GM21367 (cell line): ENCODE measurements around the gene ZMYM4.

Experiments used
- ATAC-seq: cut with Tn5 transposase; IDR thresholded peaks from one replicate; pipeline ENCODE4 v1.9.1; 2021; ENCODE audit not compliant: unreplicated experiment

ZMYM4 gene

DNA sequence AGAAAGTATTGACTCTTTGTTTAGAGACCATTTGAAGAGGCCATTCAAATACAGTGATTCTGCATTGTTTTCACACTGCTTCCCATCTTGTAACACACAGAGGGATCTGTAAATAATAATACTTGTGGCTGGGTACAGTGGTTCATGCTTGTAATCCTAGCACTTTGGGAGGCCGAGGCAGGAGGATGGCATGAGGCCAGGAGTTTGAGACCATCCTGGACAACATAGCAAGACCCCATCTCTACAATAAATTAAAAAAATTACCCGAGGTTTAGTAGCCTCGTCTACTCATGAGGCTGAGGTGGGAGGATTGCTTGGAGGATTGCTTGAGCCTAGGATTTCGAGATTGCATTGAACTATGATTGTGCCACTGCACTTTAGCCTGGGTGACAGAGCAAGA is 5.7 kb downstream of the ZMYM4 start:
- ATAC-seq: no peak

DNA sequence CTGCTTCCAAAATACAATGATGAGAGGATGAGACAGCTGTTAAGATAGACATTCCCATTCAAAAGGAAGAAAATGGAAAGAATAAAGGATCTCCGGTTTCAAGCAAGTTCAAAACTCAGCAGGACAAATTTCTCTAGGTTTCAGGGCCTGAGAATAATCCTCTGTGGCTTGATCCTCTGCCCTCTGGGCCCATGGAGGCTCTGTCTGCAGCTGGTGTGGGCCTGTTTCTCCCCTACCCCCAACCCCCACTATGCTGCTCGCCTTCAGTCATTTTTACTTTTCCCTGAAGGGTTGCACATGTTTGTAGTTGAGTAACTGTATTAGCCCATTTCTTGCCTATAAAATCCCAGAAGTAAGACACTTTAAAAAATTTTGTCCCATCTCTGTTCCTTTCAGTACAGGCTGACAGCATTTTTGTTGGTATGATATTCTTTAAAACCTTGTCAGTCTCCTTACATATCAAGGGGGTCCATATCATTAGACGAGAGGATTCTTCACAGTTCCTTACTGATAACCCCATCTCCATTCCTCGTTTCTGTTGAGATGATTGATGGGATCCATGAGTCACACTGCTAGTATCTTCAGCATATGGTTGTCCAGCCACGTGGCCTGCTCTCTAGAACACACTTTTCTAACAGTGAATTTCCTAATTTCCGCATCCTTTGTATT is 10.5 kb downstream of the ZMYM4 start:
- no peak for ATAC-seq

DNA sequence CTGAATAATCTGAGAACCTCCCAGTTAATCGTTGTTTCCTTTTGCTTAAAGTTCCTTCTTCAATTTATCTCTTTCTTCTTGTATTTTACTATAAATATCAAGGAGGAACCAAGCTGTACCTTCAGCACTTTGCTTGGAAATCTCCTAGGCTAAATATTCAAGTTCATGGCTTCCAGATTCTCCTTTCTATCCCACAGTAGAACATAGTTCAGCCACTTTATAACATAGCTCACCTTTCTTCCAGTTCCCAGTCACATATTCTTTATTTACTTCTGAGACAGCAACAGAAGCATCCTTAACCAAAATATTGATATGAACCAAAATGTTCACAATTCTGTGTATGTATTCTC is 11.0 kb downstream of the ZMYM4 start:
- no peak for ATAC-seq

DNA sequence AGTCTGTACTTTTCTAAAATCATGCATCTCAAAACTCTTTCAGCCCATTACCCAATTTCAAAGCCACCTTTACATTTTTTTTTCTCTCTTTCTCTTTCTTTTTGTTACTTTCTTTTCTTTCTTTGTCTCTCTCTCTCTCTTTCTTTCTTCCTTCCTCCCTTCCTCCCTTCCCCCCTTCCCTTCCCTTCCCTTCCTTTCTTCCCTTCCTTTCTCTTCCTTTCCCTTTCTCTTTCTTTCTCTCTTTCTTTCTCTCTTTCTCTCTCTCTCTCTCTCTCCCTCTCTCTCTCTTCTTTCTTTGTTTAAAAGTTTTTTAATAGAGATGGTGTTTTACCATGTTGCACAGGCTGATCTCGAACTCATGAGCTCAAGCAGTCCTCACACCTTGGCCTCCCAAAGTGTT is 11.5 kb downstream of the ZMYM4 start:
- no peak for ATAC-seq

DNA sequence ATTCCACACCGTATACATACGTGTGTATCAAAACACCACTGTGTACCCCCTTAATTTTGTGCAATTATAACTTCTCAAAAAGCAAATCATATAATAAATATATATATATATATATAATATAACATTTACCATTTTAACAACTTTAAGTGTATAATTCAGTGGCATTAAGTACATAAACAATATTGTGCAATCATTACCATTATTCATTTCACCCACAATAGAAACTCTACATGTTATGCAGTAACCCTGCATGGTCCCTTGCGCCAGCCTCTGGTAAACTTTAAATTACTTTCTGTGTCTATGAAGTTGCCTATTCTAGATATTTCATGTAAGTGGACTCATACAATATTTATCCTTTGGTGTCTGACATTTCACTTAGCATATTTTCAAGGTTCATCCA is 13.1 kb downstream of the ZMYM4 start:
- no peak for ATAC-seq

DNA sequence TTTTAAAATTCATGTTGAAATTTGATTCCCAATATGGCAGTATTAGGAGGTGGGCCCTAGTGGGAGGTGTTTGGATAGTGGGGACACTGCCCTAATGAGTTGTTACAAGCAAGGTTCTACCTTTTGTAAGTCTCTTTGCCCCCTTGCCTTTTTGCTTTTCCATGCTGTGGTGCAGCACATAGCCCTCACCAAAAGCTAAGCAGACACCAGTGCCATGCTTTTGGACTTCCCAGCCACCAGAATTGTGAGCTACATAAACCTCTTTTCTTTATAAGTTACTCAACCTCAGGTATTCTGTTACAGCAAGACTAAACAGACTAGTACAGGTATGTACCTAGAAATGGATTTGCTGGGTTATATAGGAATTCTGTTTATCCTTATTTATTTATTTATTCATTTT is 13.7 kb downstream of the ZMYM4 start:
- ATAC-seq: no peak

DNA sequence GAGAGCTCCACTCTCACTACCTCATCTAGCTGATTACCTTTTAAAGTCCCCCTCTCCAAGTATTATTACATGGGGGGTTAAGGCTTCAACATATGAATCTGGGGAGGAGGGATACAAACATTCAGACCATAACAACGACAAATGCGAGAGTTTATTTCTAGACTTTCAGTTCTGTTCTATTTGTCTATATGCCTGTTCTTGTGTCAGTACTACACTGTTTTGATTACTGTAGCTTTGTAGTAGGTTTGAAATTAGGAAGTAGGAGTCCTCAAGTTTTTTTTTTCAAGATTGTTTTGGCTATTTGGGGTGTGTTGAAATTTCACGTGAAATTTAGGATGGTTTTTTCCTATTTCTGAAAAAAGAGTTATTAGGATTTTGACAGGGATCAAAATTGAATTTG is 16.3 kb downstream of the ZMYM4 start:
- no peak for ATAC-seq

DNA sequence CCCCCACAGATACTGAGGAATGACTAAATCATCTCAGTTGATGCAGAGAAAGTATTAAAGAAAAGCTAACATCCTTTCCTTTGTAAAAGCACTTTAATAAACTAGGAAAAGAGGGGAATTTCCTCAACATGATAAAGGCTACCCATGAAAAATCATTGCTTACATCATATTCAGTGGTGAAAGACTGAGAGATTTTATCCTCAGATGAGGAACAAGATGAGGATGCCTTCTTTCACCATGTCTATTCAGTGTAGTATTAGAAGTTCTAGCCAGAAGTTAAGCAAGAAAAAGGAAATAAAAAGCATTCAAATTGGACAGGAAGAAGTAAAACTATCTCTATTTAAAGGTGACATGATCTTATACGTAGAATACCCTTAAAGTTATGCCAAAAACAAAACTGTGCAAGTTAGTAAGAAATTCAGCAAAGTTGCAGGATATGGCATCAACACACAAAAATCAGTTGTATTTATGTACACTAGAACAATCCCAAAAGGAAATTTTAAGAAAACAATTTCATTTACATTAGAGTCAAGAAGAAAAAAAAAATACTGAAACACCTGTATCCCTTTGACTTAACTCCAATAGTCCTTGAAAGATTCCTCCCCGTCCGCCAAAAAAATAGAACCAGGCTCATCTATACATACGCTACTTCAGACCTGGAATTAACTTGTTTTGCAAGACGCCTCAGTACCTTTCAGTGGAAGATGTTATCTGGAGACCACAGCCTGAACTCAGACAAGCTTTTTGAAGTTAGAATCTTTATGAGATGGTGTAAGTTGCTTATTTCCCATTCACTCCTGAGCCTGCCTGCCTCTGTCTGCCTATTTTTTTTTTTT is 17.5 kb downstream of the ZMYM4 start:
- no peak for ATAC-seq

DNA sequence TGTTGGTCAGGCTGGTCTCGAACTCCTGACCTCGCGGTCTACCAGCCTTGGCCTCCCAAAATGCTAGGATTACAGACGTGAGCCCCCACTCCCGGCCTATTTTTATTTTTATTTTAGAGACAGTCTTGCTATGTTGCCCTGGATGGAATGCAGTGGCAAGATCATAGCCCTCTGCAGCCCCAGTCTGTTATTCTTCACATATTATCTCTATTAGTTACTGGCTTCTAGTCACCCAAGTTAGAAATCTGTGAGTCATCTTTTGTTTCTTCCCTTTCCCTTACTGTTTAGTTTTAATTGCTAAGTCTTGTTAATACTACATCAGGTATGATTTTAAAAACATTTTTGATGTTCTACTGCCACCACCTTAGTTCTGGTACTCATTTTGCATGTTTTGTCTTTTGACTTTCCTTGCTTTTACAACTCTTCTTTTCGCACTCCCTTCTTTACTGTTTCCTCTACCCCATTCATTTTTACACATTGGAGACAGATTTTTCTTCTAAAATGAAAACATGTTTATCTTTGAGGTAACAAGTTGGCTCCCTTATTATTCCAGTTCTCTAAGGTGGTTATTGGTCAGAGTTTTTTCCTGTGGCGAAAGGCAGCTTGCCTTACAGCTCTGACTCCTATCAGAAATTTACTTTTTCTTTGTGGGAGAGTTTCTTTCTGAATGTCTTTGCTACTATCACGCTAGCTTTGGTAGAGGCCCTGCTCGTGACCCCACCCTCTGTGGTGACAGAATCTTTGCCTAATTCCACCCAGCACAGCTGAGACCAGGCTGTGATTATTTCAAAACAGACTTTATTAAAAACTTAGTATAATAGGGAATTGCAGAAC is 19.5 kb downstream of the ZMYM4 start:
- no peak for ATAC-seq

DNA sequence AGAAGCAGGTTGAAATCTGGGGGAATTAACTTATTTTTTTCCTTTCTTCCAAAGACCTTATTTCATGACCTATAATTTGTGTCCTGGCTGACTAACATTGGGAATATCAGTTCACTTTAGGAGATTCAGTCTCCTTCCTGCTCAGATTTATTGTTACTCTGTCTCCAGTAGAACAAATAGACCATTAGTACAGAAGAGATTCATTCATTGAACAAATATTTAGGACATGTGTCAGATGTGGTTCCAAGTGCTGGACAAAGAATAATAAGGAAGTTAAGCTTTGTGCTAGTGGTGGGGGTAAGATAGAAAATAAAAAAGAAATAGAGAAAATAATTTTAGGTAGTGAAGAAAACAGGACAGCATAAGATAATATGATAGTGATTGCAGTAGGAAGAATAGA is 20.3 kb downstream of the ZMYM4 start:
- no peak for ATAC-seq

DNA sequence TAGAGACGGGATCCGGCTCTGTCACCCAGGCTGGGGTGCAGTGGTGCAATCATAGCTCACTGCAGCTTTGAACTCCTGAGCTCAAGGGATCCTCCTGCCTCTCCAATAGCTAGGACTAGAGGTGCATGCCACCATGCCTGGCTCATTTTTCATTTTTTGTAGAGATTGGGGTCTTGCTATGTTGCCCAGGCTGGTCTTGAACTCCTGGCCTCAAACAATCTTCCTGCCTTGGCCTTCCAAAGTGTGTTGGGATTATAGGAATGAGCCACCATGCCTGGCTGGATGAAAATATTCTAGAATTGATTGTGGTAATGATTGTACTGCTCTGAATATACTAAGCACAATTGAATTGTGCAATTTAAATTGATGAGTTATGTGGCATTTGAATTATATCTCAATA is 21.9 kb downstream of the ZMYM4 start:
- ATAC-seq: no peak

DNA sequence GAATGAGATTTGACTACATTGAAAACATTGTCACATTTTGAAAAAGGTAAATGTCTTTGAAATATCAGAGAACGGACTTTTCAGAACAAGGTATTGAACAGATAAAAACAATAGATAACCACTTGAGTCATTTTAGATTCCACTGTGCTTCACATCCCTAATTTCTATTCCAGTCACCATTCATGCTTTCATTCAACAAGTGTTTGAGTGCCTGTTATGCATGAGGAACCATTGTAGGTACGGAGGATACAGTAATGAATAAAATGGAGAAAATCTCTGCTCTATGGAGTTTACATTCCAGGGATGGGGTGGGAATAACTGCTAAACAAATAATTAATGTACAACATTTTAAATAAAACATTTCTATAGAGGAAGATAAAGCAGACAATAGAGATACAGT is 26.3 kb downstream of the ZMYM4 start:
- no peak for ATAC-seq

DNA sequence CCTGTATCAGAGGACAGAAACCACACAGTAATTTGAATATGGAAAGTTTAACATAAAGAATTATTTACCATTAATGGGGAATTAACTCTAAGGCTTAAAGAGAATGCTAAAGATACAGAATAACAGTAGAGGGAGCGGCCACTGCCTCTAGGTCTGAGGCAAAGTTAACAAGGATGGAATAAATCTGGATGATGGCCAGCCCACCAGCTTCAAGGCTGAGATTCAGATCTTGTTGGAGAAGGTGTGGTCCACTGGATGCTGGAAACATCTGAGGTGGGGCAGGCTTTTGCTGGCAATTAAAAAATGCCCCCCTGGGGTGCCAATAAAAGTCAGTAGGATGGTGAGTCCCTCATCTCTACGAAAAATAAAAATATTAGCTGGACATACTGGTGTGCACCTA is 29.4 kb downstream of the ZMYM4 start:
- ATAC-seq: no peak

DNA sequence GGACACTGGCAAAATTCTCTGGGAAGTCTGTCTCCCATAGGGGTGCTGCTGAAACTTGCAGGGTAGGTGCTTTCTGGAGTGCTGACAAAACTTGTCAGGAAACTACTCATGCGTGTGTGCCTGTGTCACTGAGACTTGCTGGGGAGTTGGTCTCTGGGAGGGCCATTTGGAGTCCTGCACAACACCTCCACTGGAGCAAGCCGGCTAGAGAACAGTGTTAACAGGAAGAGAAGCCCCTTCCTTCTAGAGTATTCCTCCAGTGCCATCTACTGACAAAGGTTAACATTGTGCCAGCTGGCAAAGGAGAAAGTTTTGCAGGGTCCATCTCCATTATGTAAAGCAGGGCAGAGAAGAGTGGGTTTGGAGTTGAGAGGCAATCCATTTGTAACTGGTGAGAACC is 30.0 kb downstream of the ZMYM4 start:
- no peak for ATAC-seq

DNA sequence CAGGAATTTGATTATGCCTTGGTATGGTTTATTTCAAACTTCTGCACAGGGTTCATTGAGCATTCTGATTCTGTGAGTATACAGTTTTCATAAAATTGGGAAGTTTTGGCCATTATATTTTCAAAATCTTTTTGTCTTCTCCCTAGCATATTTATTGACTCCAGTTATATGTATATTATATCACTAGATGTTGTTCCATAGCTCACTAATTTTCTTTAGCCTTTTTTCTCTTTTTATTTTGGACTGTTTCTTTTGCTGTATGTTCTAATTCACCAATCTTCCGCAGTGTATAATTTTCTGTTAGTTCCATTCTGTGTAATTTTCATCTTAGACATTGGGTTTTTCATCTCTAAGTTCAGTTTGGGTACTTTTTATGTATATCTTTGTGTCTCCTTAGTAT is 31.9 kb downstream of the ZMYM4 start:
- ATAC-seq: no peak

DNA sequence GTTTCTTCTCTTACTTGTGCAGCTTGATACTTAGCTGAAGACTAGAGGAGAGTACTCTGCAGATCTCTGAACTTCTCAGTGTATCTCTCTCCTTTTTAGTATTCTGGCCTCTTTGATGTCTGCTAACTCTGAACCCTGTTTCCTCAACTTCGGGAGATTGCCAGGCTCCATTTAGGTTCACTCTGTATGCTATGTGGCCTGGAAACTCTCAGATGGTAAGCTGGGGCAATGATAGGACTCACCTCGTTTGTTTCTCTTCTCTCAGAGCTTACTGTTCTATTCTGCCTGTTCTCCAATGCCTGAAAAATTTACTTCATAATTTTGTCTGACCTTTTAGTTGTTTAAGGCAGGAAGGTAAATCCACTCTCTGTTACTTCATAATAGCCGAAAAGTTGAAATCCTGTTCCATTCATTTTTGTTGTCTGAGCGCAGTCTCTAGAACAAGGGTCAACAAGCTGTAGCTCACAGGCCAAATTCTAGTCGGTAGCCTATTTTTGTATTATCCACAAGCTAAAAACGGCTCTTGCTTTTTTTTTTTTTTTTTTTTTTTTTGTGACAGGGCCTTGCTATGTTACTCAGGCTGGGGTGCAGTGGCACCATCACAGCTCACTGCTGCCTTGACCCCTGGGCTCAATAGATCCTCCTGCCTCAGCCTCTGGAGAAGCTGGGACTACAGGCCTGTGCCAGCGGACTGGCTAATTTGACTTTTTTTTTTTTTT is 33.3 kb downstream of the ZMYM4 start:
- no peak for ATAC-seq

DNA sequence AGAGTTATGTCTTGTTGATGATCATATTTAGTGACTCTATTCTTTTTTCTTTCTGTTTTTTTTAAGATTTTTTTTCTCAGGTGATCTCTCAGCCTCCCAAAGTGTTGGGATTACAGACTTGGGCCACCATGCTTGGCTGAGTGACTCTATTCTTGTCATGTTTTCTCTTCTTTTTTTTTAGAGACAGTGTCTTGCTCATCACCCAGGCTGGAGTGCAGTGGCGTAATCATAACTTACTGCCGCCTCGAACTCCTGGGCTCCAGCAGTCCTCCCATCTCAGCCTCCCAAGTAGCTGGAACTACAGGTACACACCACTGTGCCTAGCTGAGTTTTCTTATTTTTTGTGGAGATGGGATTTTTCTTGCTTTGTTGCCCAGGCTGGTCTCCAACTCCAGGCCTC is 36.9 kb downstream of the ZMYM4 start:
- no peak for ATAC-seq

DNA sequence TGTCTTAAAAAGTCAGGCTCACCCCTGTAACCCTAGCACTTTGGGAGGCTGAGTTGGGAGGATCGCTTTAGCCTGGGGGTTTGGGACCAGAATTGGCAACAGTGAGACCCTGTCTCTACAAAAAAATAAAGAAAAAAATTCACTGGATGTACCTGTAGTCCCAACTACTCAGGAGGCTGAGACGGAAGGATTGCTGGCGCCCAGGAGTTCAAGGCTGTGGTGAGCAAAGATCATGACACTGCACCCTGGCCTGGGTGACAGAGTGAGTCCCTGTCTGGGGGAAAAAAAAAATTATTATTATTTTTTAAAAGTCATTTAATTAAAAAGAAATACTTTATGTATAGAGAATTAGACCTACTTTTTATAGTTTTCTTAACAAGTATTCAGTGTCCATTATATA is 47.1 kb downstream of the ZMYM4 start:
- no peak for ATAC-seq

DNA sequence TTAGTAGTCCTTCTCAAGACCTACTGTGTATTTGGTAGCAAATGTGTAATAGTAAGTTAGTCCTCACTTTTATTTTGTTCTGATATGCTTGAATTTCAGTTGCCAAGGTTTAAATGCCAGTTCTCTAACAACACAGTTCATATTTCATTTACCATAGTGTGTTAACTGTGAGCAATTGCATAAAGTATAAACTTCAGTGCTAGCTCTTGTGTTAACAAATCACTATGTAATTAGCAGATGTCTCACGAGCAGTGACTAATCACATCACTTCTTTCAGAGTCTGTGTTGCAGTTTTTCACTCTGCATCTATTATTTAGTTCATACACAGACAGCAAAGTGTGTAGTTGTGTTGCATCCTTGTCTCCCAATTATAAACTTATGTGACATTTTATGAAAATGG is 47.8 kb downstream of the ZMYM4 start:
- ATAC-seq: no peak

DNA sequence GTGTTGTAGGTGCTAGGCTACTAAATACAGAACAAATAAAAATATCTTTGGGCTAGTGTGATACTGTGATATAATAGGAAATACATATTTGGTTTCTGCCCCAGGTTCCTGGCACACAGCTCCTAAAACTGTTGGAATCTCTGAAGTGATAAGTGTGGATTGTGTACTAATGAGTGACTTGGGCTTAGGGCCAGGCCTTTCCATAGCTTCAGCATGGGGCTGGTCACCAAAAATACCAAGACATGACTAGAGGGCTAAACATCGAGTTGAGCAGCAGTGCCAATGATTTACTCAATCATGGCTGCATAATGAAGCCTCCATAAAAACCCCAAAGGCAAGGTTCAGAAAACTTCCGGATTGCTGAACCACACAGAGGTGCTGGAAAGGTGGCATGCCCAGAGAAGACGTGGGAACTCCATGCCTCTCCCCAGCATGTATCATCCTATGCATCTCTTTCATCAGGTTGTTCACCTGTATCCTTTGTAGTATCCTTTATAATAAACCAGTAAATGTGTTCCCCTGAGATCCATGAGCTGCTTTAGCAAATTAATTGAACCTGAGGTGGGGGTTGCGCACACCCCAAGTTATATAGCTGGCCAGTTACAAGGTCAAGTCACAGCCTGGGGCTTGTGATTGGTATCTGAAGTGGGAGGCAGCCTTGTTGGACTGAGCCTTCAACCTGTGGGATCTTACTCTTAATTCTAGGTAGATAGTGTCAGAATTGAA is 51.6 kb downstream of the ZMYM4 start:
- no peak for ATAC-seq

DNA sequence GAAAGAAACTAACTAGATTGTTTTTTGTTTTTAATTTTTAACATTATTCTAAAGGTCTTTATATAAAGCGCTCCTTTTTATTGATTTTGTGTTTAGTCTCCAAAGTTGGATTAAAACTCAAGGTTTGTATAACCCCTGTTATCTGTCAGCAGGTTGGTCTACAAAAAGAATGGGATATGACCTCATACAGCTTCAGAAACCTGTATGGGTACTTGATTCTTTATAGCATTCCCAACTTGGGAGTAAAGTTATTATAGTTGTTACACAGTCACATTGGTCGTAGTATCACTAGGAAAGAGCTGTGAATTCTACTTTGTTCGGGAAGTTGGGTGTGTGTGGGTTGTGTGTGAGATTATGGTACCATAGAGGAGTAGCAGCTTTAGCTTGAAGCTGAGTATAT is 52.4 kb downstream of the ZMYM4 start:
- ATAC-seq: no peak
